GM21737 (cell line): ENCODE data around the gene PLPPR3.
A peak's percentile ranks its signal among the peaks of the same experiment; 100 is the strongest.

Source experiments
- ATAC-seq: cut with Tn5 transposase; IDR thresholded peaks from one replicate; pipeline ENCODE4 v1.9.1; 2021; ENCODE audit warnings: mild to moderate bottlenecking, moderate library complexity; ENCODE audit not compliant: unreplicated experiment

Gene PLPPR3

DNA sequence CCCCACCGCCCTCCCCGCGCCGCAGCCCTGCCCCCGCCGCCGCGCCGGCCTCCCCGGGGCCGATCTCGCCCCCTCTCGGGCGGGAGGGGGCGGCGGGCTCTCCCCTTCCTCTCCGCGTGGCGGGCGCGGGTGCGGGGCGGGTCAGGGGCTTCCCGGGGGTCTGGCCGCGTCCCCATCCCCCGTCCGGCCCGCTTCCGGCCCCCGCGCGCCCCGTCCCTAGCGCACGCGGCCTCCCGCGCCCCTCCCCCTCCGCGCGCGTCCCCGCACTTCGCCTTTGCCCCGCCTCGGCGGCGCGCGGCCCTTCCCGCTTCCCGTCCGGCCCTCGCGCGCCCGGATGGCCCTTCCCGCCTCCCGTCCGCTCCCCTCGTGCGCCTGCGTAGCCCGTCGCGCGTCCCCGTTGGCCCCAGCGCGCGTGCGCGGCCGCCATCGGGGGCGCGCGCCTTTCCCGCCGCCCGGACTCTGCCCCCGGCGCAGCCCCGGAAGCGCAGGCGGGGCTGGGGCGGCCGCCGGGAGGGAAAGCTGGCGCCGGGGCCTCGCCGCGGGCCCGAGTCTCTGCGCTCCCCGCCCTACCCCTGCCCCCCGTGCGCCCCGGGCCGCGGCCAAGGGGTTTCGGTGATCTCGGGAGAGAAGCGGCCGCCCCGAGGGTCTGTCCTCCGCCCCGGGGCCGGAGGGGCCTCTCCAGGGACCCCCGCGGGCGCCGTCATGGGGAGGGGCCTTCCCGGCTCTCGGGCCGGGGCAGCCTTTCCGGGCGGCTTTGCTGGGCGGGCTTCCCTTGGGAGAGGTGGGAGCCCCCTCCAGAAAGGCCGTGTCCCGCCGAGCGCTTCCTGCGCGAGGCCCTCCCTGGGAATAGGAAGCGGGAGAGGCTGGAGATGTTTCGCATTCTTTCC is 24.0 kb downstream of the PLPPR3 start:
- peak; percentile 33 for ATAC-seq

DNA sequence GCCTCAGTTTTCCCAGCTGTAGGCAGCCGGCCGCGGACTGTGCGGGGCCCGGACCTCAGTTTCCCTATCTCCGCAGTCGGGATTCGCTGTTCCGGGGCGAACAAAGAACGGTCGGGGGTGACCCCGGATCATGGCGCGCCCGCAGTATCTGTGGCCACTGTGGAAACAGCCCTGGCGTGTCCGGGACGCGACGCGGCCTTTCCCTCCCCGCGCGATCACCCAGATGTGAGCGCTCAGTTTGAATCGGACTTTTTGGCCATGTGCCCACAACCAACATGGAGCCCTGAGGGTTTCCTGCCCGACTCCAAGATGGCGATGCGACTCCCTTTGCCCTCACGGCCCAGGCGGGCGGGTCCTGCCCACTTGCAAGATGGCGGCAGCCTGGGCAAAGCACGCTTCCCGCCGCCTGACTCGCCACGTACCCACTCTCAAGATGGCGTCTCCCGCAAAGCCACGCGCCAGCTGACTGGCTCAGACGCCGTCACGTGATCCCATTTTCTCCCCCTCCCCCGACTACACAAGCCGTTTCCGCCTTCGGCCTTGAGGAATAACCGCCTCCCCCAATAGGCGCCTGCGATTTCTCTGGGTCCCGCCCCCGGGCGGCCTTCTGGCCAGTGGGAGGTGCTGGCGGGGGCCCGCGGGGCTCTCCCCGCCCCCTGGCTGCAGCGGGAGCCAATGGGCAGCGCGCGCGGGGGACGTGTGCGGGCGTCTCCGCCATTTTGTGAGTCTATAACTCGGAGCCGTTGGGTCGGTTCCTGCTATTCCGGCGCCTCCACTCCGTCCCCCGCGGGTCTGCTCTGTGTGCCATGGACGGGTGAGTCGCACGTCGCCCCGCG is 24.8 kb downstream of the PLPPR3 start, which contains the start of gene PTBP1:
Gene PTBP1 (plus strand): TSS at position 761 of the 836 bp plus-strand sequence. CDS start 46 bp downstream, at position 807.
- peak; percentile 74 for ATAC-seq

DNA sequence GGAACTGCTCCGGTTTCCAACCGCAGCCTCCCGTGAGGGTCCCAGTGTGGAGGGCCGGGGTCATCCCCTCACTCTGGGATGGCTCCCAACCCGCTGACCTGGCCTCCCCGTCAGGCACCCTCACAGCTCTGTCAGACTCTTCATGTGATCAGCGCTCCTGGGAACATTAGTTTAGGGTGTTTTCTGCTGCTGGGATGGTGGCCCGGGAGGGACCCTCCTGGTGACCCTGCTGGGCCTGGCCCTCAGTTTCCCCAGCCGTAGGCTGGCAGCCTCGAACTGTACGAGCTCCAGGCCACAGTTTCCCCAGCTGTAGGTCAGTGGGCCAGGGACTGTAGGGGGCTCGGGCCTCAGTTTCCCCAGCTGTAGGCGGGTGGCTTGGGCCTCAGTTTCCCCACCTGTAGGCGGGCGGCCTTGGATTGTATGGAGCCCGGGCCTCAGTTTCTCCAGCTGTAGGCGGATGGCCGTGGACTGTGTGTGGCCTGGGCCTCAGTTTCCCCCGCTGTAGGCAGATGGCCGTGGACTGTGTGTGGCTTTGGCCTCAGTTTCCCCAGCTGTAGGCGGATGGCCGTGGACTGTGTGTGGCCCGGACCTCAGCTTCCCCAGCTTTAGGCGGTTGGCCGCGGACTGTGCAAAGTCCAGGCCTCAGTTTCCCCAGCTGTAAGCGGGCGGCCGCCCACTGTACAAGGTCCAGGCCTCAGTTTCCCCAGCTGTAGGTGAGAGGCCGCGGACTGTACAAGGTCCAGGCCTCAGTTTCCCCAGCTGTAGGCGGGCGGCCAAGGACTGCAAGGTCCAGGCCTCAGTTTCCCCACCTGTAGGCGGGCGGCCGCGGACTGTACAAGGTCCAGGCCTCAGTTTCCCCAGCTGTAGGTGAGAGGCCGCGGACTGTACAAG is 25.8 kb downstream of the PLPPR3 start:
- no peak for ATAC-seq

DNA sequence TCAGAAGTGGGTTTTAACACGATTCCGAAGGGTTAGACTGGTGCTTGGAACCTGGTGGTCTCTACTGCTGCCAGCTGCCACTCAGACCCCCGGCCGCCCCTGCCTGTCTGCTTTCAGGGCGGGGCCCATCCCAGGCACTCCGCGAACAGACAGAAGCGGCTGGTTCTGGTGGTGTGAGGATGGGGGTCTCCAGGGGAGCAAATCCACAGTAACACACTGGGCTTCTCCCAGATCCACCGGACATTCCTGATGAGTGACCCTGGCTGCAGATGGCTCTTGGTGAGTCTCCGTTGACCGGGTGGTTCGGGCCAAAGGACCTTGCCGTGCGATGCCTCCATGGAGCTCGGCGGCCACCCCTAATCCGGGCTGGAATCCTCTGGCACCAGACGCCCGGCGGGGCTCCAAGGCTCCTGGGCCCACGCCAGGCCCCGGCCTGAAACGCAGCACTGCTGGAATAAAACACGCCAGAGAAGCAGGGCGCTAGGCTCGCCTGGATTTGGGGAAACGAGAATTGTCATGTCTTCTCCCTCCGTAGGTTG is 26.6 kb downstream of the PLPPR3 start:
- ATAC-seq = no peak

DNA sequence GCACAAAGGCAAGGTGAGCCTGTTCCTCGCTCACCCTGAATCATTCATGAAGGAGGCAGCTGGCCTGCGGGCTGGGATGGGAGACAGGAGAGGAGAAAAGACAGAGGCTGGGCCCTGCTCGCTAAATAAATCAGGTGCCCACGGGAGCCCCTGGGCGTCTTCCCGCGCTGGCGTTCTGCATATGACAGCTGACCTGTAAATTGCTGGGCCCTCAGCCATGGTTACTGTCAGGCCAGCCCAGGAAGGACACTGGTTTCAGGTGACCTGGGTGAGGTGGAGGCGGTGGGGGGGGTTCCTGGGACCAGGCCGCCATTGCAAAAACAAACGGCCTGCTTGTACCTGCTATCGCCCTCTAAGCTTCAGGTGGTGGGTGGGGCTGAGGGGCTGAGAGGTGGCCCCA is 27.9 kb downstream of the PLPPR3 start:
- ATAC-seq = no peak

DNA sequence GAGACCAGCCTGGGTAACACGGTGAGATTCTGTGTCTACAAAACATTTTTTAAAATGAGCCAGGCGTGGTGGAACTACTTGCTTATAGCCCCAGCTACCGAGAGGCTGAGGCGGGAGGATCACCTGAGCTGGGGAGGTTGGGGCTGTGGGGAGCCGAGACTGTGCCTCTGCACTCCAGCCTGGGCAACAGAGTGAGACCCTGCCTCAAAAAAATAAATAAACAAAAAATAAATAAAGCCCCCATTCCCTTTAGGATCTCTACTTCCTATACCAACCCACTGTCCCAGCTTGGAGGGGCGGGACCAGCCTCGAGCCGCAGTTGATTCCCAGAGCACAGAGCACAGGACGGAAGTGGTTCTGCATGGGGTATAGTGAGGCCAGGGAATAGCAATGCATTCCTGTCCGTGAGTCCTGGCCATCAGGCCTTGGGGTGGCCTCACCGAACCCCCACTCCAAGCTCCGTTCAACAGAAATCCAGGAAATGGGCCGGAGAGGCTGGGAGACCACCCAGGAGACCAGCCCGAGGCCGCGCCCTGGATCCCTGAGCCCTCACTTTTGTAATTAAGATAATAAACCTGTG is 29.4 kb downstream of the PLPPR3 start:
- no peak for ATAC-seq

DNA sequence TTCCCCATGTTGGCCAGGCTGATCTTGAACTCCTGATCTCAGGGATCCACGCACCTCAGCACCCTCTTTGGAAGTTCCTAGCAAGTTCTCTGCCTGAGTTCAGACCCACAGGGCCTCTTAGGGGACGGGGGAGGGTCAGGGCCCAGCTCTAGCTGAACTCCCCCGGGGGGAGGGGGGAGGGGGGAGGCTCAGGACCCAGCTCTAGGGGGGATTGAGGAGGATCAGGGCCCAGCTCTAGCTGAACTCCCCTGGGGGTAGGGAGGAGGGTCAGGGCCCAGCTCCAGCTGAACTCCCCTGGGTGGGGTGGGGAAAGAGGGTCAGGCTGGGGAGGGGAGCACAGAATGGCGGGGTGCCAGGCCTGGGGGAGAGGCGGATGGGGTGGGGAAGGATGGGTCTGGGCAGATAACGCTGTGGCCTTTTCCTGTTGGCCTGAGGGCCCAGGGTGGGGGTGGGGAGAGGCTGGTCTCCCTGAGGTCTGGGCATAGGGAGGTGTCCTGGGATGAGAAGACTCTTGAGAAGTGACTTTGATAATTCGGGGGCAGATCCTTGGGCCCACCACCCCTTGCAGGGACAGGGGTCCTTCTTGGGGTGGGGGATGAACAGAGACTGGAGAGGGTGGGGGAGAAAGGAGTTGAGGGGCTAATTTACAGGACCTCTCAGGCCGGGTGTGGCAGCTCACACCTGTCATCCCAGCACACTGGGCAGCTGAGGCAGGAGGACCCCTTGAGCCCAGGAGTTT is 30.0 kb downstream of the PLPPR3 start:
- ATAC-seq = no peak

DNA sequence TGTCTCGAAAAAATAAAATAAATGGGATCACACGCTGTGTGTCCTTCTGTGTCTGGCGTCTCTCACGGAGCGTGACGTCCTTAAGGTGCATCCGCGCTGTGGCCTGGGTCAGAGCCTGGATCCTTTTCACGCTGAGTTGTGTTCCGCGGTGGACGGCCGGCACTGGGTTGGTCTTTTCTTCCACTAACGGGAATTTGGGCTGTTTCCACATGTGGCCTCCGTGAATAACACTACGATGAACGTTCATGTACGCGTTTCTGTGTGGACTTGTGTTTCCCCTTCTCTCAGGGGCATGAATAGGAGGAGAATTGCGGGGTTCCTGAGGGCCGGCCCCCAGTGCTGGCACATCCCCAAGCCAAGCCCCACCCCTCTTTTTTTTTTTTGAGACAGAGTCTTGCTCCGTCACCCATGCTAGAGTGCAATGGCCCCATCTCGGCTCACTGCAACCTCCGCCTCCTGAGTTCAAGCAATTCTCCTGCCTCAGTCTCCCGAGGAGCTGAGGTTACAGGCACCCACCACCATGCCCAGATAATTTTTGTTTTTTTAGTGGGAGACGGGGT is 30.7 kb downstream of the PLPPR3 start:
- no peak for ATAC-seq

DNA sequence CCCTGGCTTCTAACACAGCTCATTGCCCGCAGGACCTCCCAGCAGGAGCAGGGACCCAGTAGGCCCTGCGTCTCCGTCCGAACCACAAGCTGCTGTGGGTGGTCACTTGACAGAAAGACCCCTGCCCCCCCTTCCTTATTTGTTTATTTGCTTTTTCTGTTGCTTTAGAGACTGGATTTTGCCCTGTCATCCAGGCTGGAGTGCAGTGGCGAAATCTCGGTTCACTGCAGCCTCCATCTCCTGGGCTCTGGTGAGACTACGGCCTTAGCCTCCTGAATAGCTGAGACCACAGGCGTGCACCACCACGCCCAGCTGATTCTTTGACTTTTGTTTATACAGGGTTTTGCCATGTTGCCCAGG is 32.1 kb downstream of the PLPPR3 start:
- ATAC-seq = no peak

DNA sequence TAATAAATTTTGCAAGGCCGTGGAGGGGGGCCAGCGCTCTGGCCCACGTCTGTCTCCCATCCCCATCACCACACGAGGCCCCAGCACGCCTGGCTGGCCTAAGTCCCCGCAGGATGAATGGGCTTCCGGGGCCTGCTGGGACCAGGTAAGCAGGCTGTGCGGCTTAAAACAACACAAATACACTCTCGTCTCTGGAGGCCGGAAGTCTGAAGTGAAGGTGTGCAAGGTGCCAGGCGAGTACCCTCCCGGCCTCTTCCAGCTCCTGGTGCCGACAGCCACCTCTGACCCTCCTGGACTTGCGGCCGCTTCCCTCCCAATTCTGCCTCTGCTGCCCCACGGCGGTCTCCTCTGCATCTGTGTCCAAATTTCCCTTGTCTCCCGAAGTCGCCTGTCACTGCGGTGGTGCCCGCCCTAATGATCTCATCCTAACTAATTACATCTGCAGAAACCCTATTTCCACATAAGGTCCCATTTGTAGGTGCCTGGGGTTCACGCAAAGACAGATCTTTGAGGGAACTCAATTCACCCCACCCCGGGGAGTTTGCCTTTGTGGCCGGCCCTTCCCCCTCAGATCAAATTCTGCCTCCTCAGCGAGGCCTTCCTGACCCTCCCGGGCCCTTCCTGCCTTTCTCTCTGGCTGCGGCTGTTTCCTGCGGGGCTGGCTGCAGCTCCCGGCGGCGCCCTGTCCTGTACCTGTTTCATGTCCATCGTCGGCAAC is 32.6 kb downstream of the PLPPR3 start:
- ATAC-seq = no peak

DNA sequence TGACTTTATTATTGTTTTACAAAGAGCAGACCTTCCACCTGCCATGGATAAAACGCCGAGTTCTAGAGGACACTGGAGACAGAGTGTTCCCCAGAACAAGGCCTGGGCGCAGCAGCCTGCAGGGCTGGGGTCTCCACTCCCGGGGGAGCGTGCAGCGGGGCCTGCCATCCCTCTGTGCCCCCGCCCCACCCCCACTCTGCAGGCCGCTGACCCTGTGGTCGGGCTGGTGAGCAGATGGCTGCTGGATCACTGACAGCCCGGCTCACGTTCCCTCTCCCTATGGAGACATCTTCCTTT is 33.1 kb downstream of the PLPPR3 start:
- ATAC-seq = no peak

DNA sequence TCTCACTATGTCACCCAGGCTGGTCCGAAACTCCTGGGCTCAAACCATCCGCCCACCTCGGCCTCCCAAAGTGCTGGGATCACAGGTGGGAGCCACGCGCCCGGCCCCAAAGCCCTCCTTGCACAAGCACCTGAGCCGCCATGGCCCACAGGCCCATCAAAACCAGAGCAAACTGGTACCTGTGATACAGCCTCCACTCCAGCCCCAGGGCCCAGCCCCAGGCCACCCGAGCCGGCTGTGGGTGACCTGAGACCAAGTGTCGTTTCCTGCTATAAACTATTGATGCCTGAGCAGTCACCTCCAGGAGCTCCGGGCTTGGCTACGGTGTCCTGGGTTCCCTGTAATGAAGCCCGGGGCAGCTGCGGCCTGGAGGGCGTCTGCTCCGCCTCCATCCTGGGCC is 34.2 kb downstream of the PLPPR3 start:
- ATAC-seq = no peak

DNA sequence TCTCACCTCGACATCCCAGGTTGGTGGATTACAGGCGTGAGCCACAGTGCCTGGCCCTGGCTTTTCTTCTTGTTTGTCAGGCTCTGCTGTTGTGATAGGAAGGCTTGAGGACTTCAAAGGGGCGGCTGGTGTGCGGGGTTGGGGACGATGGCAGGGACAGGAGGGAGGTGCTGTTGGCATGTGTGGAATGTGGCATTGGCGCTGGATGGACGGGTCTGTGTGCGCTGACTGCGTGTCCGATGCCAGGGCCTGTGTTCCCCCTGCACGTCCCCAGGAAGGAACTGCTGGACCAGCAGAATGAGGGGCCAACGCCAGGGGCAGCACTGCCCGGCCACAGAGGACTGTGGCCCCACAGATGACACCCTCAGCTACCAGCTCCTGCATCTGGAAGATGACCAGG is 37.2 kb downstream of the PLPPR3 start:
- ATAC-seq = no peak

DNA sequence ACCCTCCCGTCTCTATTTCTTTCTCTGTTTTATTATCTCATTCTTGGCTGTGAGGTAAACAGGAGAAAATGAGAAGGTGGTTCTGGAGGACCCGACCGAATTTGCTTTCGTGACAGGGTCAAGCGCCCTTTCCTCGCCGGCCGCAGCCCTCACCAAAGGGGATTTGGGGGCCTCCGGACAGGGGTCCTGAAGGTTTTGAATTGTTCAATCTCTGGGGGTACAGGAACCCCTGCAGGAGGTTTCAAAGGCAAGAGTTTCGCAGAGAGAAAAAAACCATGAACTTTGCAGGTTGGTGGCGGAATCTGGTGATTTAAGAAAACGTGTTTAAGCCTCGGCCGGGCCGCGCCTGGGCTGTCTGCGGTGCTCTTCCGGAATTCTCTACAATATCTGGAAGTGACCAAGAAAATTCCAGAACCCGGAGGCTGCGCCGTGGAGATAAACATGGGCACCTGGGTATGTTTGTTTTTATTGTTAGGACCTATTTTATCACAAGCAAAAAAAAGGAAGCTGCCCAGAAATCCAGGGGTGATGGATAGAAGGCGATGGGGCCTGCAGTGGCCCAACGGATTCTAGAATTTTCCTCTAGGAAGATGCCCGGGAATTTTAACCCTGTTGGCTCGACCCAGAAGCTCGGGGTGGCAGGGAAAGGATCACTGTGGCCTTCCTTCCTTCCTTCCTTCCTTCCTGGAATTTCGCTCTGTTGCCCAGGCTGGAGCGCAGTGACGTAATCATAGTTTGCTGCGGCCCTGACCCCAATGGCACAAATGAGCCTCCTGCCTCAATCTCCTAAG is 38.7 kb downstream of the PLPPR3 start:
- no peak for ATAC-seq

DNA sequence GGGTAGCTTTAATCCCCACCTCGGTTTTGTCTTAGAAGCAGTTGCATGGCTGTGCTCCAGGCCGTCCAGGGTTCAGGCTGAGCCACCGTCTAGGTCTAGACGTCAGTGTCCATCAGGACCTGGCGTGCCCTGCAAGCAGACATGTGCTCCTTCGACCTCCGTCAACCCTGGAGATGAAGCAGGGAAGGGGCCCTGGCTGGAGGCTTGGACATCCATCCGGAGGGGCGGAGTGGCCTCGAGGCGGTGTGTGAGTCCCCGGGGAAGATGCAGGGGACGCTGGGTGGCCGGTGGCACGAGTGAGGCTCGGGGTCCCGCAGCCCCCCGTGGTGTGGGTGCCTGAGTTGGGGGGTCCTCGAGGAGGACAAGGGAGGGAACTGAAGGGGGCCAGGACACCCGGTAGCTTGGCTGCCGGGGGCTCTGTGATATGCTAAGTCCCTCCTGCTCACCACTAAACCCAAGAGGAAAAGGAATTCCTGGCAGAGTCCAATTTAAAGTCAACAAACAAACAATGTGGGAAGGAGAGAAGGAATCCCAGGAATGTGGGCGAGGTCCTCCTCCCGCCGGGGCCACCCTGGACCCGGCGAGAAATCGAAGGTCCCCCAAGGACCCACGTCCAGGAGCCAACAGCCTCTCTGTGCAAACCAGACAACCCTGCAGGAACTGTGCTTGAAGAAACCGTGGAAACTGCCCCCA is 39.4 kb downstream of the PLPPR3 start:
- no peak for ATAC-seq

DNA sequence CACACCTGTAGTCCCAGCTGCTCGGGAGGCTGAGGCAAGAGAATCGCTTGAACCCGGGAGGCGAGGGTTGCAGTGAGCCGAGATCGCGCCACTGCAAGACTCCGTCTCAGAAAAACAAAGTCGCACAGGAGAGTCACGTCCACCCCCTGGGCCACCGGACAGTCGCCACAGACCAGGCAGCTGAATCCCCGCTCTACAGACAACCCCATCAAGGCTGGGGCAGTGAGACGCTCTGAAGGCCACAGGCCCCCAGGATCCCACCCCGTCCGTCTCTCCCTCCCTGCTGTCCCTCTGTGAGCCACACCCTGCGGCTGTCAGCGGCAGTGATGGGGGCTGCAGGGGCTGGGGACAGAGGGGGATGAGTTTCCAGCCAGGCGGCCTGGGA is 40.0 kb downstream of the PLPPR3 start:
- ATAC-seq = no peak

DNA sequence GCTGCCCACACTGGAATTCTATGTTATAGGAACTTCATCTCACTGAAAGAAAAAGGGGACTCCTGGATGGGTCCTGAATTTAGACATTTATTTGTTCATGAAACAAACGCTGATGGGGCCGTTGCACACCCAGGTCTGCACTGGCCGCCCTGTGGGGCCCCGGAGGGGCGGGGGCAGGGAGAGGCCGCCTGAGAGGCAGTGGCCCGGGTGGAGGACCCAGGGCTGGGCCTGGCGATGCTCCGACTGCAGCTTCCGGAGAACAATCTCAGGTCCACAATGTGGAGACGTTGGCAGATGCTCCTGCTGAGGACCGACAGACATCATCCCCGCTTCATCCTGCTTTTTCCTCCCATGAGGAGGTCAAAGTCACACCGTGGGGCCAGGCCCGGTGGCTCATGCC is 40.8 kb downstream of the PLPPR3 start:
- no peak for ATAC-seq
